HUES6 (cell line): ENCODE measurements around the gene GPT2.
"Not testable (repeated sequence)": the region's sequence is repeated elsewhere in the genome, so short reads cannot be mapped to it uniquely, and the experiment has no call there.

Experiments used
- H3K27ac ChIP-seq: 2 replicates; pipeline ENCODE4 v1.7.0; 2013; ENCODE audit warnings: low read depth, mild to moderate bottlenecking, low read length, inconsistent platforms
- H3K27me3 ChIP-seq: 2 replicates; pipeline ENCODE4 v1.6.1; 2013; ENCODE audit warnings: low read length; ENCODE audit not compliant: control insufficient read depth, insufficient read depth
- H3K36me3 ChIP-seq: 2 replicates; pipeline ENCODE4 v1.6.1; 2013; ENCODE audit warnings: low read length; ENCODE audit not compliant: control insufficient read depth, insufficient read depth
- H3K4me1 ChIP-seq: 2 replicates; pipeline ENCODE4 v1.6.1; 2013; ENCODE audit warnings: low read length; ENCODE audit not compliant: control insufficient read depth, insufficient read depth
- H3K4me3 ChIP-seq: 2 replicates; pipeline ENCODE4 v1.5.1; 2013; ENCODE audit warnings: low read depth, low read length
- H3K9ac ChIP-seq: one replicate; pipeline ENCODE4 v1.6.1; 2013; ENCODE audit warnings: mild to moderate bottlenecking, low read length
- H3K9me3 ChIP-seq: 2 replicates; pipeline ENCODE4 v1.6.1; 2013; ENCODE audit warnings: low read depth, low read length; ENCODE audit not compliant: control insufficient read depth, insufficient read depth

The GPT2 gene

DNA sequence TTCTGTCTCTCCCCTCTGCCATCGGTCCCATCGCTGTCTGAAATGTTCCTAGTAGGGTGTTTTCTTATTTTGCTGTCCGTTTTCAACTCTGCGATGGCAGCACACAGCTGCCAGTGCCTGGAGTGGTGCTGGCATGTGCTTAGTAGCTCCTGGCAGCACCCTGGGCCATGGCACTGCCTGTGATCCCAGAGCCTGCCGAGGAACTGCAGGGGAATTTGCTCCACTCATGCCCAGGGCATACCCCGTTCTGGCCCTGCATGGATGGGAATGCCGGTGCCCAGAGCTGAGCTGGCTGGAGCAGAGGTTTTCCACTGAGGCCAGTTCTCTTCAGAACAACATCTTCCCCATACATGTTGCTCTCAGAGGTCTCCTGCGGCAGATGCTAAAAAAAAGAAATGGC is 43.1 kb downstream of the GPT2 start:
- H3K27me3 ChIP-seq, result no peaks in the 10 kb centered on the region
- H3K4me1 ChIP-seq, result no peaks in the 10 kb centered on the region
- no peak overlapping the region for H3K27ac ChIP-seq
- H3K36me3 ChIP-seq, result peaks cover 84% of the 10 kb centered on the region
- H3K4me3 ChIP-seq, result no peak overlapping the region
- H3K9me3 ChIP-seq, result no peaks in the 10 kb centered on the region
- no peak overlapping the region for H3K9ac ChIP-seq

DNA sequence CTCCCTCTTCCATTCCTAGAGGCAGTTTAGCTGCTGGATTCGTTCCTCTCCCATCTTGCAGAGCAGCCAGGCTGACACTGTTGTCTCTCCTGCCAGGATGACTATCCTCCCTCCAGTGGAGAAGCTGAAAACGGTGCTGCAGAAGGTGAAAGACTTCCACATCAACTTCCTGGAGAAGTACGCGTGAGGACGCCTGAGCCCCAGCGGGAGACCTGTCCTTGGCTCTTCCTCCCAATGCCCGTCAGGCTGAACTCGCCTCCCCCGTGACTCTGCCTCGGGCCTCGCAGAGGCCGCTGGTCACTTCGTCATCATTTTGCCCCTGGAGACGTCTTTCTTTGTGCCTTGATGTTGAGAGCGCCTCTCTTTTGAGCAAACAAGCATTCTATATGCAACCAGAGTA is 44.6 kb downstream of the GPT2 start:
- no peaks in the 10 kb centered on the region for H3K27me3 ChIP-seq
- H3K9ac ChIP-seq, result no peak overlapping the region
- no peaks in the 10 kb centered on the region for H3K4me1 ChIP-seq
- H3K27ac ChIP-seq, result no peak overlapping the region
- H3K36me3 ChIP-seq, result peaks cover 69% of the 10 kb centered on the region
- no peak overlapping the region for H3K4me3 ChIP-seq
- H3K9me3 ChIP-seq, result no peaks in the 10 kb centered on the region

DNA sequence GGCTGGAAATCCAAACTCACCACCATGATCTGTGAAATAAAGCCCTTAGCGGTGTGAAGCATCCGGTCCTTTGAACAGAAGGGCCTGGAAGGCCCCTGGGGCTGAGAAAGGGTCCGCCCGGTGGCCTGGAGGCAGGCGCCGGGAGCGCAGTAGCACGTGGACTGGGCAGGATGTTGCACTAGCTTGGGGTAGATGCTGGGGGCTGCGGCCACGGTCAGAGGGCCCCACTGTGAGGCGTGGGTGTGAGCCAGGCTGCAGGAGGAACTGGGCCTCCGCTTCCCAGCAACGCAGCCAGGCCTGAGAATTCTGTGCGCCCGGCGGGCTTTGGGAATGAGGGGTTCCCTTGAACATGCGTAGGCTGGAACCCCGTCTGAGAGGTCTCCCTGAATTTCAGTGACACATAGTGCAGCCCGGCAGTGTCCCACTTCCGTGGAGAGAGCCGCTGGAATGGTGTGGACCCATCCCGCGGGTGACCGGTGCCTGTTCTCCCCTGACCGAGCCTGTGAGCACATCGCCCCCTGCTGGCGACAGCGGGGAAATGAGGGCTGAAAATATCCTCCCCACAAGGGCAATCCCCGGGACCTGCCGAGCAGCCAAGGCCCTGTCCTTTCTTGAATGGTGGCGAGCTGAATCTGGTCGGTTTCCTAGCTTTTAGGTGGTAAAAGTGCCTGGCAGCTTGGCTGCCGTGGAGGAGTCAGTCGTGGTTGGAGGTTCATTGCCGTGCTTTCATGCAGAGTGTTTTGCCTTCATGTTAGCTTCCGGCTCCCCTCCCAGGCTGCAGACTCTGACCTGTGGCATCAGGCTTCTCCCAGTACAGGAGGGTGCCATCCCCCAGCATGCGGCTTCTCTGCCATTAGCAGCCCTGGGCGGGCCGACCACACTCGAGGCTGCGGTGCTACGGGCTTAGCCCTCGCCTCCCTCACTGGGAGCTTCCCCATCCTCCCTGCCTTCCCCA is 45.5 kb downstream of the GPT2 start:
- H3K4me3 ChIP-seq, result no peak overlapping the region
- peaks cover 60% of the 10 kb centered on the region for H3K36me3 ChIP-seq
- H3K9me3 ChIP-seq, result no peaks in the 10 kb centered on the region
- H3K27ac ChIP-seq, result no peak overlapping the region; the same call in 1 of the 2 replicates
- no peak overlapping the region for H3K9ac ChIP-seq
- H3K27me3 ChIP-seq, result no peaks in the 10 kb centered on the region
- no peaks in the 10 kb centered on the region for H3K4me1 ChIP-seq

DNA sequence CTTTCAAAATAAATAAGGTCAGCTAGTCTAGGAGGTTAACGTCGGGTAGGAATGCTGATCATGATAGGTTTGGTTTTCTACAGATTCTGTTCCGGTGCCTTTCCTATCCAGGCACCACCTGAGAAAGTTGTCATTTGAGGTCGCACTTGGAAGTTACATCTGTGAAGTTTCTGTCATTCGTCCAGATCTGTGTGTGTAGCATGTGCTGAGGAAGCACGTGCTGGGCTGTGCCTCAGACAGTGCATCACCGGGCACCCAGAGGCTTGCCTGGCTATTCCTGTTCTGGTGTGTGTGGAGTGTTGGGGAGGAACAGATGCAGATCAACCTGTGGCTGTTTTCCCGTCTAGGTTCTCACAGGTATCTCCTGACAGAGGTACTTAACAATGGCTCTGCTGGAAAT is 46.7 kb downstream of the GPT2 start:
- no peaks in the 10 kb centered on the region for H3K4me1 ChIP-seq
- H3K9me3 ChIP-seq, result no peaks in the 10 kb centered on the region
- no peak overlapping the region for H3K27ac ChIP-seq
- H3K9ac ChIP-seq, result no peak overlapping the region
- peaks cover 49% of the 10 kb centered on the region for H3K36me3 ChIP-seq
- H3K27me3 ChIP-seq, result no peaks in the 10 kb centered on the region
- no peak overlapping the region for H3K4me3 ChIP-seq

DNA sequence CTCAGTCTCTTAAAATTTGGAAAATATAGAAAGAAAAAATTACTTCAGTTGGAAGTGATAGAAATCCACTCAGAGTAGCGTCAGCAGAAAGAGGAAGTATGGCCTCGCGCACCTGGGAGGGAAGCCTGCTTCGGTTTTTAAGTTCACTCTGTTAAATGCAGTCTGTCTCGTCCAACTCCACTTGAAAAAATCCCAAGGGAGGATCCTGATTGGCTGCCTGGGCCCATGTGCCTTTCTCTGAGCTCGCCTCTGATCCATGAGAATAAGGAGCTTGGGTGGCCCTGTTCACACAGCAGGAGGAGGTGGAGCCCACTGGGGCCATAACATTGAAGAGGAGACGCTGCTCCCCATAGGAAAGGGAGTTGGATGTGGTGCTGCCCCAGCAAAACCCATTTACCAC is 48.6 kb downstream of the GPT2 start:
- H3K4me1 ChIP-seq, result no peaks in the 10 kb centered on the region
- no peaks in the 10 kb centered on the region for H3K9me3 ChIP-seq
- H3K9ac ChIP-seq, result no peak overlapping the region
- peaks cover 32% of the 10 kb centered on the region for H3K36me3 ChIP-seq
- H3K27me3 ChIP-seq, result no peaks in the 10 kb centered on the region
- no peak overlapping the region for H3K4me3 ChIP-seq
- no peak overlapping the region for H3K27ac ChIP-seq

DNA sequence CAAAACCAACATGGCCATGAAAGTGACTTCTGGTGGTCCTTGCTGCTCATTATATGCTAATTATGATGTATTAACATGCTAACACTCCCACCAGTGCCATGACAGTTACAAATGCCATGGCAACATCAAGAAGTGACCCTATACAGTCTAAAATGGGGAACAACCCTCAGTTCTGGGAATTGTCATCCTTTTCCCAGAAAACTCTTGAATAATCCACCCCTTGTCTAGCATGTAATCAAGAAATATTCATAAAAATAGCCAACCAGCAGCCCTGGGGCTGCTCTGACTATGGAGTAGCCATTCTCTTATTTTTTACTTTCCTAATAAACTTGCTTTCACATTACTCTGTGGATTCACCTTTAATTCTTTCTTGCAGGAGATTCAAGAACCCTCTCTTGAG is 53.4 kb downstream of the GPT2 start:
- H3K4me3 ChIP-seq, result no peak overlapping the region
- no peak overlapping the region for H3K27ac ChIP-seq
- no peaks in the 10 kb centered on the region for H3K4me1 ChIP-seq
- no peak overlapping the region for H3K9ac ChIP-seq
- H3K27me3 ChIP-seq, result no peaks in the 10 kb centered on the region
- H3K9me3 ChIP-seq, result no peaks in the 10 kb centered on the region
- H3K36me3 ChIP-seq, result no peaks in the 10 kb centered on the region

DNA sequence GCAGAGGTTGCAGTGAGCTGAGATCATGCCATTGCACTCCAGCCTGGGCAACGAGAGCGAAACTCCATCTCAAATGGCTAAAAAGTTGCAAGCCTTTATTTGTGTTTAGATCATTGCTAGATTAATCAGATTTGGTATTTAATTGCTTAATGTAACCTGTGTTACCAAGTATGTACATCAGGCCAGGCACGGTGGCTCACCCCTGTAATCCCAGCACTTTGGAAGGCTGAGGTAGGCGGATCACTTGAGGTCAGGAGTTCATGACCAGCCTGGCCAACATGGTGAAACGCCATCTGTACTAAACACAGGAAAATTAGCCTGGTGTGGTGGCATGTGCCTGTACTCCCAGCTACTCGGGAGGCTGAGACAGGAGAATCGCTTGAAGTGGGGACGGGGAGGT is 60.6 kb downstream of the GPT2 start:
- H3K4me3 ChIP-seq, H3K9ac ChIP-seq, H3K4me1 ChIP-seq, H3K36me3 ChIP-seq, H3K27me3 ChIP-seq, H3K27ac ChIP-seq, H3K9me3 ChIP-seq: not testable (repeated sequence)

DNA sequence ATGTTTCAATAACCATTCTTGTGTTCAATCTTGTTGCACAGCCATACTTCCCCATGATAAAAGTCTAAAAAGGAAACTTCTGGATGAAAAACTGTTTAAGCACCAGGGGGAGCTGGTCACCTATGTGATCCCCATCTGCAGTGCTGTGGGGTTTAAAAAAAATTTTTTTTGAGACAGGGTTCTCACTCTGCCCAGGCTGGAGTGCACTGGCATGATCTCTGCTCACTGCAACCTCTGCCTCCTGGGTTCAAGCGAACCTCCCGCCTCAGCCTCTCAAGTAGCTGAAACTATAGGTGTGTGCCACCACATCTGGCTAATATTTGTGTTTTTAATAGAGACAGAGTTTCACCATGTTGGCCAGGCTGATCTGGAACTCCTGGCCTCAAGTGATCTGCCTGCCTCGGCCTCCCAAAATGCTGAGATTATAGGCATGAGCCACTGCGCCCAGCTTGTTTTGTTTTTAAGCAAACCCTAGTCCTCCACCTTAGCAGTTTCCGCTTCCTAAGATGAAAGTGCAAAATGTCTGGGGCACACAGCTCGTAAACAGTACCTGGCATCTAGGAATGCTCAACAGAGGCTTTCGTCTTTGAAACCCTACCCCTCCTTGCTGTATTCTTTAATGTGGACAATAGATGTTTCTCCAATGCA is 63.9 kb downstream of the GPT2 start:
- no peaks in the 10 kb centered on the region for H3K36me3 ChIP-seq
- H3K27me3 ChIP-seq, result no peaks in the 10 kb centered on the region
- H3K4me1 ChIP-seq, result no peaks in the 10 kb centered on the region
- H3K27ac ChIP-seq, result no peak overlapping the region
- H3K9me3 ChIP-seq, result no peaks in the 10 kb centered on the region
- H3K4me3 ChIP-seq, result no peak overlapping the region
- no peak overlapping the region for H3K9ac ChIP-seq

DNA sequence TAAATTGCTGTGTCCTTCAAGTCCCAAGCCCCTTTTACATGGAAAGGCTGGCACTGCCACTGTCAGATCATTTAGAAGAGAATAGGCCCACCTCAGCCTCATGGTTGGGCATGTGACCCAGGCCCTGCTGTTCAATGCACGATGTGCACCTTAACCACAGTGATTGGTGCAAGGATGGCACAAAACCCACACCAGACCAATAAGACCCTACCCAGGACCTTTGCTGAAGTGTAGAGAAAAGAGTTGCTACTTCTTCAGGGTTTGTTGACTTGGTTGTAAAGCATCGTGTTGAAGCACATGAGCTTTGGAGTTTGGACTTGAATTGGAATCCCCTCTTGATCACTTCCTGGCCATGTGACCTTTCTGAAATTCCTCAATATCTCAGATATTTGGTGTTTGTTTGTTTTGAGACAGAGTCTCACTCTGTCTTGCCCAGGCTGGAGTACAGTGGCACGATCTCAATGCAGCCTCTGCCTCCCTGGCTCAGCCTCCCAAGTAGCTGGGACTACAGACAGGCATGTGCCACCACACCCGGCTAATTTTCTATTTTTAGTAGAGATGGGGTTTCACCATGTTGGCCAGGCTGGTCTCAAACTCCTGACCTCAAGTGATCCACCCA is 64.5 kb downstream of the GPT2 start:
- Histone ChIP-seq H3K4me3 (no peak overlapping the region), H3K9me3 (no peaks in the 10 kb centered on the region), H3K27me3 (no peaks in the 10 kb centered on the region), H3K36me3 (no peaks in the 10 kb centered on the region), H3K9ac (no peak overlapping the region), H3K4me1 (no peaks in the 10 kb centered on the region), H3K27ac (no peak overlapping the region)

DNA sequence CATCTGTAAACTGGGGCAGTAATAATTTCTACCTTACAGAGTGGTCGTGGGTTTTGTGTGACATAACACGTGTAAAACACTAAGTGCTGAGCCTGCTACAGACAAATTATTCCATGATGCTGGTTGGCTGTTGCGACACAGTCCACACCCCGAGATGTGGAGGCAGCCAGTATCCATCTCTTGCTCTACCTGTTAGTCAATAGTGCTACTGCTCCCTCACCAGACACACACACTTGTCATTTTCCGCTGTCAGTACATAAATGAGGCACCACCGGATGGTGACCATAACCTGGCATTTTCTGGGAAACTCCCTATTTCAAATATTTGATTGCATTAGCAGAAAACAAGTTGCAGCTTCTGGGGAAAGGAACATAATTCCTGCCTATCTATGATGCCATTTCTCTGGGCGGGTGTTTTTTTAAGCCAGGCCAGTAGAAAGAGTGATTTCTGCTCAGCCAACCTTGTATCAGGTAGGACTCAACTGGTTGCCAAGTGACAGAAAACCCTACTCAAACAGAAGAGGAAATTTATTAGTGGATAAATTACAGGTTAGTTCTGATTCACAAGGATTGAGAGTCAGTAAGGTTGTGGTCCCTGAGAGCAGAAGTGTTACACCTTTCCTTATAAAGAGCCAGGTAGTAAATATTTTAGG is 65.2 kb downstream of the GPT2 start:
- Histone ChIP-seq H3K27me3 (no peaks in the 10 kb centered on the region), H3K27ac (no peak overlapping the region), H3K36me3 (no peaks in the 10 kb centered on the region; the same call in 1 of the 2 replicates), H3K4me3 (no peak overlapping the region), H3K4me1 (no peaks in the 10 kb centered on the region), H3K9ac (no peak overlapping the region), H3K9me3 (no peaks in the 10 kb centered on the region)

DNA sequence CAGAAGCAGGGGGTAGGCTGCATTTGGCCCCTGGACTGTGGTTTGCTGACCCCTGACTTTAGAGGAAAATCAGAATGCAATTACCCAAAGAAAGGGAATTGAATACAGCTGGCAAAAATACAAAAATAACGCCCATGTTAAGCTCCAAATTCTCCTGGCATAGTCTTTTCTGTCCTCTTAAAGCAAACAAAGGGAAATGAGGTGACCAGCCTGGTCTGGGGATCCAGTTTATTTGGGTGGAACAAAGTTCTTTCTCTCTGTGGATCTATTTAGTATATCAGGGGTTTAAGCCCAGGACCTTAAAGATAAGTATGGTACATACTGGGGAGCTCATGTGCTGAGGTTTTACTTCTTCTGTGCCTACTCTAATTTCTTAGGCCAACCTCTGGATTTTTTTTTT is 65.8 kb downstream of the GPT2 start:
- Histone ChIP-seq H3K9me3 (no peaks in the 10 kb centered on the region), H3K27ac (no peak overlapping the region), H3K36me3 (peaks cover 6% of the 10 kb centered on the region), H3K27me3 (no peaks in the 10 kb centered on the region), H3K4me3 (no peak overlapping the region), H3K4me1 (no peaks in the 10 kb centered on the region), H3K9ac (no peak overlapping the region)
